NCI-H1417 (cell line): ENCODE data around the gene CACNA2D2.

Experiments used
- DNase-seq, 3 experiments: peaks; one replicate each; lab custom pipeline; 2025; lab: John Stamatoyannopoulos, UW

The CACNA2D2 gene

GRCh38 chr3:50502225-50502583 is 1.2 kb downstream of the CACNA2D2 start:
- DNase-seq, result peak in 2 of 3 experiments; percentile 29 to 53

GRCh38 chr3:50495609-50496423 is 7.6 kb downstream of the CACNA2D2 start:
- no peak for DNase-seq

GRCh38 chr3:50494126-50494525 is 9.3 kb downstream of the CACNA2D2 start:
- DNase-seq, result no peak

- DNase-seq, result no peak
These were observed 9.8 kb downstream of the CACNA2D2 start for GRCh38 chr3:50493623-50494022.

GRCh38 chr3:50493086-50493485 is 10.3 kb downstream of the CACNA2D2 start:
- DNase-seq, result no peak

- DNase-seq, result no peak
These were observed 12.4 kb downstream of the CACNA2D2 start for GRCh38 chr3:50491023-50491422.

GRCh38 chr3:50490424-50490823 is 13.0 kb downstream of the CACNA2D2 start:
- no peak for DNase-seq

- no peak for DNase-seq
These were observed 16.3 kb downstream of the CACNA2D2 start for GRCh38 chr3:50487181-50487580.

- no peak for DNase-seq
These were observed 17.1 kb downstream of the CACNA2D2 start for GRCh38 chr3:50486219-50486888.

- peak; percentile 4 to 24 (median 7) for DNase-seq
These were observed 18.7 kb downstream of the CACNA2D2 start for GRCh38 chr3:50484722-50485121.

- peak in 2 of 3 experiments; percentile 66 to 90 for DNase-seq
These were observed 20.1 kb downstream of the CACNA2D2 start for GRCh38 chr3:50483374-50483773.

- DNase-seq, result peak; percentile 3 to 13 (median 7)
These were observed 21.4 kb downstream of the CACNA2D2 start for GRCh38 chr3:50481992-50482391.

- peak in 1 of 3 experiments; percentile 17 for DNase-seq
These were observed 23.0 kb downstream of the CACNA2D2 start for GRCh38 chr3:50480471-50480870.

GRCh38 chr3:50479523-50479922 is 23.9 kb downstream of the CACNA2D2 start:
- no peak for DNase-seq

GRCh38 chr3:50478671-50479260 is 24.7 kb downstream of the CACNA2D2 start:
- DNase-seq, result no peak

- DNase-seq, result no peak
These were observed 25.4 kb downstream of the CACNA2D2 start for GRCh38 chr3:50478051-50478450.

GRCh38 chr3:50475348-50475747 is 28.1 kb downstream of the CACNA2D2 start:
- DNase-seq, result no peak

- DNase-seq, result no peak
These were observed 28.7 kb downstream of the CACNA2D2 start for GRCh38 chr3:50474717-50475116.

GRCh38 chr3:50473768-50474167 is 29.7 kb downstream of the CACNA2D2 start:
- no peak for DNase-seq

- DNase-seq, result no peak
These were observed 30.5 kb downstream of the CACNA2D2 start for GRCh38 chr3:50472958-50473357.

- peak in 2 of 3 experiments; percentile 18 to 61 for DNase-seq
These were observed 32.8 kb downstream of the CACNA2D2 start for GRCh38 chr3:50470658-50471057.

GRCh38 chr3:50467919-50468318 is 35.5 kb downstream of the CACNA2D2 start:
- no peak for DNase-seq

GRCh38 chr3:50466177-50466576 is 37.3 kb downstream of the CACNA2D2 start:
- DNase-seq, result peak in 2 of 3 experiments; percentile 10 to 37
